Diencephalon (tissue), 1 donor: ENCODE measurements around the gene EDN1. TPM values are rescaled to one million over a fixed set of nuclear protein-coding genes. Genes with fewer than 3 reads are reported as not detected.

Experiments
- small RNA-seq: library from RNA; depleted of rRNA; stranded (forward); fragments of <200 nt; gene quantifications from one replicate; pipeline ENCODE3, GENCODE V24; 2014
- total RNA-seq: library from RNA; depleted of rRNA; stranded (reverse); fragments of >200 nt; gene quantifications from one replicate; pipeline ENCODE4 v1.2.3, GENCODE V29; 2014

The EDN1 gene
- total RNA-seq, result 4.6 TPM

GRCh38 chr6:12289933-12290820, at the start of gene EDN1:
Gene EDN1, plus strand, starts transcription at chr6:12290361. Its CDS starts 269 bp downstream, at chr6:12290630.

Small RNA genes within 50 kb of the gene (small RNA-seq; reads per million reads assigned to genes)
- gene SUMO2P12, result not detected
